CD4-positive, alpha-beta T cell (primary cell): ENCODE measurements around the gene PTPRN2. TPM values are rescaled to one million over a fixed set of nuclear protein-coding genes. Genes with fewer than 3 reads are reported as not detected.

Experiments used
- ATAC-seq: fragments of 200-7000 bp; cut with Tn5 transposase; one replicate; pipeline ENCODE4 v1.10.0; 2022; ENCODE audit warnings: mild to moderate bottlenecking; ENCODE audit not compliant: poor library complexity
- CTCF ChIA-PET: fragments of 350-600 bp; sonication (Branson Sonifier 250); formaldehyde crosslinking; loops from one replicate; lab custom pipeline; 2021; ENCODE audit warnings: antibody characterized with exemption, inconsistent platforms; lab: Charles Lee
- POLR2A ChIA-PET: fragments of 350-600 bp; sonication (Branson Sonifier 250); formaldehyde crosslinking; loops from one replicate; lab custom pipeline; 2021; ENCODE audit warnings: antibody characterized with exemption, inconsistent platforms; lab: Charles Lee
- DNase-seq, 14 experiments: peaks; one replicate each; pipeline ENCODE4 v3.0.0-alpha.2; 2013 to 2020; ENCODE audit warnings: mixed read lengths in 2 of 14
- H3K27ac ChIP-seq, 2 donors: one replicate each; pipeline versions ENCODE4 v1.5.1 to v1.7.0; 2013; ENCODE audit warnings: low read length in 2 of 2, low read depth in 1 of 2, mild to moderate bottlenecking in 1 of 2
- H3K27me3 ChIP-seq, 2 experiments: 1 replicate in 1 of 2; 2 replicates in 1 of 2; pipeline versions ENCODE4 v1.6.1 to v1.7.0; 2013; ENCODE audit warnings: low read length in 2 of 2, control low read depth in 1 of 2, mild to moderate bottlenecking in 1 of 2, moderate library complexity in 1 of 2; ENCODE audit not compliant: insufficient read depth in 2 of 2, control insufficient read depth in 1 of 2
- H3K36me3 ChIP-seq: one replicate; pipeline ENCODE4 v1.6.1; 2013; ENCODE audit warnings: low read length, control low read depth; ENCODE audit not compliant: insufficient read depth
- H3K4me1 ChIP-seq: one replicate; pipeline ENCODE4 v1.6.1; 2013; ENCODE audit warnings: low read length, control low read depth; ENCODE audit not compliant: insufficient read depth
- H3K4me3 ChIP-seq: one replicate; pipeline ENCODE4 v1.5.1; 2013; ENCODE audit warnings: mild to moderate bottlenecking, low read length, moderate library complexity
- H3K9me3 ChIP-seq, 2 experiments: 1 replicate in 1 of 2; 2 replicates in 1 of 2; pipeline versions ENCODE4 v1.6.1 to v1.7.0; 2013; ENCODE audit warnings: low read length in 2 of 2, mild to moderate bottlenecking in 2 of 2, control low read depth in 1 of 2, moderate library complexity in 1 of 2; ENCODE audit not compliant: control insufficient read depth in 1 of 2, insufficient read depth in 1 of 2
- H3K27ac Mint-ChIP-seq: one replicate; pipeline ENCODE4 v1.8.0; 2020; ENCODE audit warnings: mixed read lengths
- H3K27me3 Mint-ChIP-seq: one replicate; pipeline ENCODE4 v1.8.0; 2021; ENCODE audit warnings: mixed read lengths
- H3K36me3 Mint-ChIP-seq: one replicate; pipeline ENCODE4 v1.8.0; 2021; ENCODE audit warnings: low read depth, mixed read lengths
- H3K4me1 Mint-ChIP-seq: one replicate; pipeline ENCODE4 v1.8.0; 2021; ENCODE audit warnings: low read depth, mixed read lengths
- H3K4me3 Mint-ChIP-seq: one replicate; pipeline ENCODE4 v1.8.0; 2020; ENCODE audit warnings: mild to moderate bottlenecking, mixed read lengths
- H3K9me3 Mint-ChIP-seq: one replicate; pipeline ENCODE4 v1.8.0; 2020; ENCODE audit warnings: mixed read lengths
- CTCF ChIP-seq: fragments of 200-600 bp; IDR thresholded peaks from one replicate; pipeline ENCODE4 v1.8.0; 2022; ENCODE audit warnings: antibody characterized with exemption, mild to moderate bottlenecking
- intact Hi-C, 2 experiments: fragments of 100-400 bp; cut with DNase I in 1 of 2; cut with micrococcal nuclease in 1 of 2; formaldehyde crosslinking; loops; one replicate each; pipeline versions ENCODE4 v1.15.1 to v1.9.0; 2023 to 2025; cut with DNase I, micrococcal nuclease
- total RNA-seq, 174 experiments: library from RNA in 2 of 174; stranded (reverse) in 2 of 174; gene quantifications; one replicate each; pipeline ENCODE4 v1.2.3 and lab custom pipeline; 2021 to 2026

The PTPRN2 gene
- total RNA-seq, 2 experiments from 2014 or later: 0.34 to 0.44 TPM

GRCh38 chr7:157889480-157889879 lies 698.1 kb downstream of the PTPRN2 start:
- Histone ChIP-seq H3K4me3 (no peak overlapping the region), H3K9me3 (peaks cover 0 to 26% of the 10 kb centered on the region in 2 experiments), H3K36me3 (no peaks in the 10 kb centered on the region), H3K27me3 (no peaks in the 10 kb centered on the region), H3K4me1 (peaks cover 20% of the 10 kb centered on the region), H3K27ac (no peak overlapping the region)
- Mint-ChIP-seq H3K9me3 (no peaks in the 10 kb centered on the region), H3K36me3 (no peaks in the 10 kb centered on the region), H3K4me1 (peaks cover 33% of the 10 kb centered on the region), H3K27me3 (no peaks in the 10 kb centered on the region), H3K4me3 (no peak overlapping the region), H3K27ac (peak overlapping the region; percentile 89)
- TF ChIP-seq CTCF: no peak
- DNase-seq (no peak), ATAC-seq (no peak)
- ChIA-PET POLR2A (no interaction called here), CTCF (no interaction called here)
- intact Hi-C loops: no loop called here

GRCh38 chr7:157888579-157888978 lies 699.0 kb downstream of the PTPRN2 start:
- Mint-ChIP-seq H3K4me3 (no peak overlapping the region), H3K4me1 (peaks cover 33% of the 10 kb centered on the region), H3K9me3 (no peaks in the 10 kb centered on the region), H3K27me3 (no peaks in the 10 kb centered on the region), H3K36me3 (no peaks in the 10 kb centered on the region), H3K27ac (no peak overlapping the region)
- Histone ChIP-seq H3K4me1 (peaks cover 20% of the 10 kb centered on the region), H3K4me3 (no peak overlapping the region), H3K27me3 (no peaks in the 10 kb centered on the region), H3K36me3 (no peaks in the 10 kb centered on the region), H3K27ac (no peak overlapping the region), H3K9me3 (peaks cover 0 to 23% of the 10 kb centered on the region in 2 experiments)
- intact Hi-C loops: no loop called here
- POLR2A ChIA-PET: no interaction called here
- ATAC-seq (no peak), DNase-seq (peak in 1 of 14 experiments; percentile 11)
- no peak for TF ChIP-seq CTCF
- CTCF ChIA-PET: no interaction called here

- DNase-seq (no peak), ATAC-seq (no peak)
- H3K27ac ChIP-seq: no peak overlapping the region
- Mint-ChIP-seq H3K27ac (no peak overlapping the region), H3K9me3 (no peaks in the 10 kb centered on the region), H3K36me3 (no peaks in the 10 kb centered on the region), H3K27me3 (no peaks in the 10 kb centered on the region), H3K4me1 (peaks cover 33% of the 10 kb centered on the region), H3K4me3 (no peak overlapping the region)
- no peak overlapping the region for H3K4me3 ChIP-seq
- intact Hi-C loops: no loop called here
- TF ChIP-seq CTCF: no peak
- ChIA-PET POLR2A (no interaction called here), CTCF (no interaction called here)
- peaks cover 0 to 21% of the 10 kb centered on the region in 2 experiments for H3K9me3 ChIP-seq
- H3K27me3 ChIP-seq: no peaks in the 10 kb centered on the region
- H3K4me1 ChIP-seq: peaks cover 20% of the 10 kb centered on the region
- H3K36me3 ChIP-seq: no peaks in the 10 kb centered on the region
These were observed 700.2 kb downstream of the PTPRN2 start for GRCh38 chr7:157887400-157887799.
